ENCODE results near the gene PANK1. TPM values are rescaled to one million over a fixed set of nuclear protein-coding genes. Genes with fewer than 3 reads are reported as not detected.

Gene PANK1
- total RNA-seq, 1 experiment from 2014 or later = 24.0 TPM

DNA sequence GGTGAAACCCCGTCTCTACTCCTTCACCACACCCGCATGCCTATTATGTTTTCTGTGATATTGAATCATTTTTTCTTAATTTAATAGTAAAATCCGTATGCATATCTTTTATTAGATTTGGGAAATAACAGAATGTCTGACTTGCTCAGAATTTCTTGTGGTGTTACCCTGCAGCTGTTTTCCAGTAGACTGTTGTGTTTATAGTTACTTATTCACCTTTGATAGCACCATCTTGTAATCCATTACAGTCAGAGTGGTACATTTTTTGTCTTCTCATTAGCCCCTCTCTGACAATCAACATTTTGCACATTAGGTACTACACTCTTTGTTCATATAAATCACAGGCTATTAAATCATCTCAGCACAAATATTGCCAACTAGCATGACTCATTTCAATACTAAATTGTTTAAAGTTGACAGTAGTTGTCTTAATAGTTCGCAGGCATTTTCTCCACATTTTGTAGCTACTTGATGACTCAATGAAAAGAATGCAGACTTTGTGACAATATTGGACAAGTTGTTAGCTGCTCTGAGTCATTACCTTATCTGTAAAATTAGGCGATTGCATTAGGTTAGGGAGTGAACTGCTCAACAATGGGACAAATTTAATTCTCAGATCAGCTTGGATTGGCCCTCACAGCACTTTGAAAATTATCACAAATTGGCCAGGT lies 91.8 kb downstream of the PANK1 start:
- ChIA-PET POLR2A (interaction anchor here (1.0 kb wide), 1 partner anchor 90 kb away, joined by 3 read pairs; no protein-coding TSS in a partner anchor), CTCF (interaction anchor here (1.7 kb wide), 1 partner anchor 87 kb away, joined by 5 read pairs; no protein-coding TSS in a partner anchor)
- H3K27ac Mint-ChIP-seq (ENCODE audit: unreplicated experiment) = peak overlapping the region; percentile 54
- intact Hi-C loops (cut with micrococcal nuclease; ENCODE audit: unreplicated experiment) = no loop called here
- no TSS peak for BruUV-seq (replicated peaks)
- H3K27me3 Mint-ChIP-seq (ENCODE audit: insufficient read depth, unreplicated experiment) = no peaks in the 10 kb centered on the region
- Histone ChIP-seq H3K27me3 (replicated peaks; ENCODE audit: control insufficient read depth, insufficient read depth, low read length) (no peaks in the 10 kb centered on the region), H3K4me3 (ENCODE audit: low read depth, low read length) (no peak overlapping the region), H3K4me1 (peaks cover 12% of the 10 kb centered on the region), H3K36me3 (ENCODE audit: control insufficient read depth, insufficient read depth, low read length) (no peaks in the 10 kb centered on the region), H3K9me3 (0 out of 2 replicates have a peak, but pooled peaks cover 4% of the 10 kb centered on the region)
- no peaks in the 10 kb centered on the region for H3K36me3 Mint-ChIP-seq (ENCODE audit: insufficient read depth, unreplicated experiment)
- peaks cover 15% of the 10 kb centered on the region for H3K4me1 Mint-ChIP-seq (ENCODE audit: low read depth, unreplicated experiment)
- no peaks in the 10 kb centered on the region for H3K9me3 Mint-ChIP-seq (ENCODE audit: unreplicated experiment)
- DNase-seq = no peak
- TF ChIP-seq, protein P1, sequence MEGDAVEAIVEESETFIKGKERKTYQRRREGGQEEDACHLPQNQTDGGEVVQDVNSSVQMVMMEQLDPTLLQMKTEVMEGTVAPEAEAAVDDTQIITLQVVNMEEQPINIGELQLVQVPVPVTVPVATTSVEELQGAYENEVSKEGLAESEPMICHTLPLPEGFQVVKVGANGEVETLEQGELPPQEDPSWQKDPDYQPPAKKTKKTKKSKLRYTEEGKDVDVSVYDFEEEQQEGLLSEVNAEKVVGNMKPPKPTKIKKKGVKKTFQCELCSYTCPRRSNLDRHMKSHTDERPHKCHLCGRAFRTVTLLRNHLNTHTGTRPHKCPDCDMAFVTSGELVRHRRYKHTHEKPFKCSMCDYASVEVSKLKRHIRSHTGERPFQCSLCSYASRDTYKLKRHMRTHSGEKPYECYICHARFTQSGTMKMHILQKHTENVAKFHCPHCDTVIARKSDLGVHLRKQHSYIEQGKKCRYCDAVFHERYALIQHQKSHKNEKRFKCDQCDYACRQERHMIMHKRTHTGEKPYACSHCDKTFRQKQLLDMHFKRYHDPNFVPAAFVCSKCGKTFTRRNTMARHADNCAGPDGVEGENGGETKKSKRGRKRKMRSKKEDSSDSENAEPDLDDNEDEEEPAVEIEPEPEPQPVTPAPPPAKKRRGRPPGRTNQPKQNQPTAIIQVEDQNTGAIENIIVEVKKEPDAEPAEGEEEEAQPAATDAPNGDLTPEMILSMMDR (IDR thresholded peaks at IDR 0.05; ENCODE audit: insufficient read depth in 1 of 2, low read depth in 1 of 2, low read length in 1 of 2, severe bottlenecking in 1 of 2, unreplicated experiment in 1 of 2) = no peak
- no peak overlapping the region for H3K4me3 Mint-ChIP-seq (ENCODE audit: unreplicated experiment)

DNA sequence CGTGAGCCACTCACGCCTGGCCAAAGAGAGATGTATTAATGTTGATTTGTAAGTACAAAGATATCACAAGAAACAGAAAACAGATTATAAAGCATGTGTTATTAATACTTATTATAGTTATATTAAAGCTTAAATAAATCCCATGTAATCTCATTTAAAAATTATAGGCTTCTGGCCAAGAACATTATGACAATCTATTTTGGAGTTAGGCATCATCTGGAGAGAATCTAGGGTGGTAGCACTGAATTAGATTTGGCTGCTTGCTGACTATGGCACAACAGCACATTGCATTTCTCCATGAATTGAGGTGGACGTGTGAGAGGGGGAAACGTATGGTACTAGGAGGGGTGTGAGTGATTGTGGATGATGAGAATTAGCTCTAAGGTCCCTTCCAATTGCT lies 92.8 kb downstream of the PANK1 start:
- no TSS peak for BruUV-seq (replicated peaks)
- intact Hi-C loops (cut with micrococcal nuclease; ENCODE audit: unreplicated experiment) = no loop called here
- Histone ChIP-seq H3K9me3 (0 out of 2 replicates have a peak, but pooled peaks cover 4% of the 10 kb centered on the region), H3K4me3 (ENCODE audit: low read depth, low read length) (no peak overlapping the region), H3K27me3 (replicated peaks; ENCODE audit: control insufficient read depth, insufficient read depth, low read length) (no peaks in the 10 kb centered on the region), H3K4me1 (peaks cover 12% of the 10 kb centered on the region), H3K36me3 (ENCODE audit: control insufficient read depth, insufficient read depth, low read length) (no peaks in the 10 kb centered on the region)
- ChIA-PET CTCF (no interaction called here), POLR2A (no interaction called here)
- TF ChIP-seq, protein P1 (IDR thresholded peaks at IDR 0.05; ENCODE audit: insufficient read depth in 1 of 2, low read depth in 1 of 2, low read length in 1 of 2, severe bottlenecking in 1 of 2, unreplicated experiment in 1 of 2) = no peak
- no peak for DNase-seq
- H3K27ac Mint-ChIP-seq (ENCODE audit: unreplicated experiment) = no peak overlapping the region
- no peaks in the 10 kb centered on the region for H3K9me3 Mint-ChIP-seq (ENCODE audit: unreplicated experiment)
- H3K36me3 Mint-ChIP-seq (ENCODE audit: insufficient read depth, unreplicated experiment) = no peaks in the 10 kb centered on the region
- peaks cover 15% of the 10 kb centered on the region for H3K4me1 Mint-ChIP-seq (ENCODE audit: low read depth, unreplicated experiment)
- no peak overlapping the region for H3K4me3 Mint-ChIP-seq (ENCODE audit: unreplicated experiment)
- H3K27me3 Mint-ChIP-seq (ENCODE audit: insufficient read depth, unreplicated experiment) = no peaks in the 10 kb centered on the region

DNA sequence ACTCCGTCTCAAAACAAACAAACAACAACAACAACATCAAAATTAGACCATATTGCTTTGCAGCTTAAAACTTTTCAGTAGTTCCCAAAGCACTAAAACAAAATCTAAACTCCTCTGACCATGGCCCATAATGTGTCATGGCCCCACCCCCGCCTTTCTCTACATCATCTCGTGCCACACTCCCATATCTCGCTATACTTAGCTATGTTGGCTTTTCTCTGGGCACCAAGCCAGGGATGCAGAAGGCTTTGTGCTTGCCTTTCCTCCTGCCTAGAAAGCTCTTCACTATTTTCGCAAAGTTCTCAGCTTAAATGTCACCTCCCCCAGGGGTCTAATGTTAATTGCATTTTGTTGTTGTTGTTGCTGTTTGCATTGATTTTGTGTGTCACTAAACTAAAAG lies 94.5 kb downstream of the PANK1 start:
- BruUV-seq (replicated peaks) = no TSS peak
- ChIA-PET CTCF (no interaction called here), POLR2A (no interaction called here)
- no peaks in the 10 kb centered on the region for H3K9me3 Mint-ChIP-seq (ENCODE audit: unreplicated experiment)
- Histone ChIP-seq H3K4me3 (ENCODE audit: low read depth, low read length) (no peak overlapping the region), H3K27me3 (replicated peaks; ENCODE audit: control insufficient read depth, insufficient read depth, low read length) (no peaks in the 10 kb centered on the region), H3K36me3 (ENCODE audit: control insufficient read depth, insufficient read depth, low read length) (no peaks in the 10 kb centered on the region), H3K4me1 (peaks cover 12% of the 10 kb centered on the region), H3K9me3 (0 out of 2 replicates have a peak, but pooled peaks cover 4% of the 10 kb centered on the region)
- H3K27me3 Mint-ChIP-seq (ENCODE audit: insufficient read depth, unreplicated experiment) = no peaks in the 10 kb centered on the region
- intact Hi-C loops (cut with micrococcal nuclease; ENCODE audit: unreplicated experiment) = no loop called here
- no peaks in the 10 kb centered on the region for H3K36me3 Mint-ChIP-seq (ENCODE audit: insufficient read depth, unreplicated experiment)
- no peak overlapping the region for H3K4me3 Mint-ChIP-seq (ENCODE audit: unreplicated experiment)
- H3K27ac Mint-ChIP-seq (ENCODE audit: unreplicated experiment) = no peak overlapping the region
- TF ChIP-seq, protein P1 (IDR thresholded peaks at IDR 0.05; ENCODE audit: insufficient read depth in 1 of 2, low read depth in 1 of 2, low read length in 1 of 2, severe bottlenecking in 1 of 2, unreplicated experiment in 1 of 2) = no peak
- no peak for DNase-seq
- H3K4me1 Mint-ChIP-seq (ENCODE audit: low read depth, unreplicated experiment) = peaks cover 15% of the 10 kb centered on the region

All from Caco-2 (cell line).